NCI-H2227 treated with DMSO at 0.1 percent for 48 hours (cell line): ENCODE measurements around the gene TAF9B.
"Not testable (repeated sequence)": the region's sequence is repeated elsewhere in the genome, so short reads cannot be mapped to it uniquely, and the experiment has no call there.

Experiments used
- DNase-seq: peaks from one replicate; lab custom pipeline; 2025; lab: John Stamatoyannopoulos, UW

TAF9B gene, protein sequence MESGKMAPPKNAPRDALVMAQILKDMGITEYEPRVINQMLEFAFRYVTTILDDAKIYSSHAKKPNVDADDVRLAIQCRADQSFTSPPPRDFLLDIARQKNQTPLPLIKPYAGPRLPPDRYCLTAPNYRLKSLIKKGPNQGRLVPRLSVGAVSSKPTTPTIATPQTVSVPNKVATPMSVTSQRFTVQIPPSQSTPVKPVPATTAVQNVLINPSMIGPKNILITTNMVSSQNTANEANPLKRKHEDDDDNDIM

DNA sequence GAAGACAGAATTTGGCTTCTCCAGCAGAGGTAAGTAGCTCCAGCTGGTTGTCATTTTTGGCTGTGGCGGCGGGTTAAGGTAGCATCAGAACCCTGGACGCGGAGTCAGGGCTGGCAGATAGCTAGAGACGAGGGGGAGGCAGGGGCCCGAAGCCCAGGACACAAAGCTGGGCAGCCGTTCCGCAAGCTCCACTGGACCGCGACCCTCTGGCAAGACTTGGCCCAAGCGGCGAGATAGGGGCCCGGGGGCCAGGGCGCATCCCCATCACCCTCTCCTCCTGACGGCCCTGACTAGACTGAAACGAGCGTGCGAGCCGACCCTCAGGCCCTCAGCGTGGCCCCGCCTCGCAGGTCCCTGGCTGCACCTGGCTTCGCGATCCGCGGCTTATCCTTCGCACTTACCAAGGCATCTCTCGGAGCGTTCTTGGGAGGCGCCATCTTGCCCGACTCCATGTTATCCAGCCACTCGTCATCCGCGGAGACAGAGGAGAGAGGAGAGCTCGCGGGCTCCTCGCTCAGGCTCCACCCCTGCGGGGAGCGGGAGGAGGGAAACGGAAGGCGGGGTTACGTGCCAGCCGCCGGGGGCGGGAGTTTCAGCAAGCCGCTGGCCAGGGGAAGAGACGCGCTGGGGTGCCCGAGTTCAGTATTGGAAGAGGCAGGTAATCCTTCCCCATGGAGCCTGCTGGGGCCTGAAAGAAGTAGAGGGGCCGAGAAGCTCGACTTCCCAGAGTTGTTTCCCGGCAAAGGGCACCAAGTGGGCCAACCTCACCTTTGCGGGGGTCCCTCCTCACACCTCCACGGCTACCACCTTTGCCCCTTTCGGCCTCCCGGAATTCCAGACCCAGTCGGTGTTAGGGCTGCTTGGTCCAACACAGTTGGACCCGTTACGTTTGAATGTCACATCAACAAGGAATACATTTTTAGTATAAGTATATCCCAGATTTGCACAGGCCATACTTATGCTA lies at the start of gene TAF9B:
Gene TAF9B, minus strand, starts transcription at position 491 of the 964 bp plus-strand sequence. Its CDS starts 39 bp downstream, at position 452.
- DNase-seq: peak; percentile 85

GRCh38 chrX:78182881-78183280 lies 43.4 kb upstream of the TAF9B start:
- no peak for DNase-seq

GRCh38 chrX:78181307-78181706 lies 41.9 kb upstream of the TAF9B start:
- no peak for DNase-seq

DNA sequence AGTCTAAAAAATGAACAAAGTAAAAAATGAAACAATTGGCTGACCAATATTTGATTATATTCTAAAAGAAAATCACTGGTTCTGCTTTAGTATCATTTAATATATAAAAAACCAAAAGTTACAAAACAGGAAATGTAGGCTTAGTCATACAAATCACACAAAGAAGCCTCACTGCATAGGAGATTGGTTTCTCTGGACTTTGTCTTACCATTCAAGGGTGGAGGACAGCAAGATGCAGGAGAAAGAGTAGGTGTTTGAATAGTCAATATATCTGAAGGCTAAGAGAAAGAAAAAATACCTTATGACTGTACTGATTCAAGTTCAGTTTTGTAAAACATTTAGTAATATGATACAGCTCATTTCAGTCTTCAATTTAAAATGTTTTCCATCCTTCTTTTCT lies 28.6 kb upstream of the TAF9B start:
- DNase-seq: no peak

DNA sequence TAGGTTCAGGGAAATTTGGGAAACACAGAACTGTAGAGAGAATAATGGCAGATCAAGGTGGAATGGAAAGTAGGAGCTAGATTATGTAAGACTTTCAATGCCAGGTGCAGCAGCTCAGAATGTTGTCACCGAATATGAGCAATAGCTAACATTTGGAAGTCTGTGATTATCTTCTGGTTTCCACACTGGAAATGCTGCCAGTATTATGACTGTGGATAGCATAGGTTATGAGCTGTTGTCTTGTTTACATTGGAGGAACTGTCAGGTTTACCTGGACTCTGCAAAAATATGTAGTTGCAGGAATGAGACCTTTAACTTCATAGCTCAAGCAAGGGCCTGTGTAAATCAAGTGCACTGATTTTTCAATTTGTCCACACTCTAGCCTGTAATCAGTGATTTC lies 26.0 kb upstream of the TAF9B start:
- DNase-seq: no peak

DNA sequence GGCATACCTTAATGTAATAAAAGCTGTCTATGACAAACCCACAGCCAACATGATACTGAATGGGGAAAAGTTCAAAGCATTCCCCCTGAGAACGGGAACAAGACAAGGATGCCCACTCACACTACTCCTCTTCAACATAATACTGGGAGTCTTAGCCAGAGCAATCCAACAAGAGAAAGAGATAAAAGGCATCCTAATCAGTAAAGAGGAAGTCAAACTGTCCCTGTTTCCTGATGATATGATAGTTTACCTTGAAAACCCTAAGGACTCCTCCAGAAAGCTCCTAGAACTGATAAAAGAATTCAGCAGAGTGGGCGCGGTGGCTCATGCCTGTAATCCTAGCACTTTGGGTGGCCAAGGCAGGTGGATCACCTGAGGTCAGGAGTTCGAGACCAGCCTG lies 23.7 kb upstream of the TAF9B start:
- not testable (repeated sequence) for DNase-seq

DNA sequence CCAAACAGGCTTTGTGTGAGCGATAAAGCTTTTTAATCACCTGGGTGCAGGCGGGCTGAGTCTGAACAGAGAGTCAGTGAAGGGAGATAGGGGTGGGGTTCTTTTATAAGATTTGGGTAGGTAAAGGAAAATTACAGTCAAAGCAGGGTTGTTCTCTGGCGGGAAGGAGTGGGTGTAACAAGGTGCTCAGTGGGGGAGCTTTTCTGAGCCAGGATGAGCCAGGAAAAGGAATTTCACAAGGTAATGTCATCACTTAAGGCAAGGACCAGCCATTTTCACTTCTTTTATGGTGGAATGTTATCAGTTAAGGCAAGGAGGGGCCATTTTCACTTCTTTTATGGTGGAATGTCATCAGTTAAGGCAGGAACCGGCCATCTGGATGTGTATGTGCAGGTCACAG lies 21.3 kb upstream of the TAF9B start:
- not testable (repeated sequence) for DNase-seq

- DNase-seq: not testable (repeated sequence)
These were observed 18.4 kb upstream of the TAF9B start for GRCh38 chrX:78157846-78158245.

DNA sequence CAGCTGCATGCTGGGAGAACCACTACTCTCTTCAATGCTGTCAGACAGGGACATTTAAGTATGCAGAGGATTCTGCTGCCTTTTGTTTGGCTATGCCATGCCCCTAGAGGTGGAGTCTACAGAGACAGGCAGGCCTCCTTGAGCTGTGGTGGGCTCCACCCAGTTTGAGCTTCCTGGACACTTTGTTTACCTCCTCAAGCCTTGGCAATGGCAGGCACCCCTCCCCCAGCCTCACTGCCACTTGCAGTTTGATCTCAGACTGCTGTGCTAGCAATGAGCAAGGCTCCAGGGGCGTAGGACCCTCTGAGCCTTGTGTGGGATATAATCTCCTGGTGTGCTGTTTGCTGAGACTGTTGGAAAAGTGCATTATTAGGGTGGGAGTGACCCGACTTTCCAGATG lies 17.9 kb upstream of the TAF9B start:
- not testable (repeated sequence) for DNase-seq

GRCh38 chrX:78147002-78147540 lies 7.6 kb upstream of the TAF9B start:
- not testable (repeated sequence) for DNase-seq

DNA sequence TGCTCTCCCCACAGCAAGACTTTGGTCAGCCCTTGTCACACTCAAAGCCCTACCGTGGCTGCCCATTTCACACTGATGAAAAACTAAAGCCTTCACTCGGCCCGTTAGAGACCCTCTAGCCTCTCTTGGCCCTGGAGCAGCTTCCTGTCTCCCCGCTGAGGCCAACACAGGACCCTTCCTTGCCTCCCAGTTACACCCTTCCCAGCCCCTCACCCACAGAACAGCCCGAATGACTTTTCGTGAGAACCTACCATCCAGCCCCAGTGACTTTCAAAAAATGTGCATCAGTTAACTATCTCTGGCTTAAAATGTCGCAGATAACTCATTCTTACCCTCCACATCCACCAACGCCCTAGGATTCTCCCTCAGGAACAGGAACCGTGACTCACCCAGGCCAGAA lies 756 bp upstream of the TAF9B start:
- no peak for DNase-seq

- DNase-seq: no peak
These were observed 6.1 kb downstream of the TAF9B start for GRCh38 chrX:78133238-78133960.

DNA sequence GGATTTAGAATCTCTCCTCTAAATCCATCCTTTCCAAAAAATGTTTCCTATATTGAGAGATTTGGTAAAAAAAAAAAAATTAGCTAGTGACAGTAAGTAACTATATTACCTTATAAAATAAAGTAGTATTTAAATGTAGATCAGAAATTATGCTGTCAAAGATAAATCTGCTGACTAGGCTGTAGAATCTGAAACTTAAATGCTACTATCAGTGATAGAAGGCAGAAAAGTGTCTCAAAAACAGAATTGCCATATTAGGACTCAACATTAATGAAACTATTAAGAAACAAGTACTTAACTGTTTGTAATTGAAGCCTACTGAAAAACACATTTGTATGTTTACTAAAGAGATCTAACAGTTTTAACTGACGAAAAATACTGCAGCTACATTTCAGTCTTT lies 8.3 kb downstream of the TAF9B start:
- DNase-seq: no peak

DNA sequence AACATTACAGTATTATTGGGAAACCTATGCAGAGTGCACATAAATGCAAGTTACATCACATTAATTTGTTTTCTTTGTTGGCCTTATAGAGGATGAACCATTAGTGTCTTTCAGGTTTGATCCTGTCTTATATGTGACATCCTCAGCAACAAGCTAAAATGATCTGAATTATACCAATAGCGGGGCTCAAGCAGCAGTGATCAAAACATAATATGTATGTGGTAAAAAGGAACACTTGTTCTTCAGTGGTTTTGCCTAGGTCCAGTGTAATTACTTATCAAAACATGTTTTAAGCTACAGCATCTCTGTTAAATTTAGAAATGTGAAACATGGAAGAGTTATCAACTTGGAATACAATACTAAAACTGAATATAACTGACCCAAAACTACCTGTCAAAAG lies 9.1 kb downstream of the TAF9B start:
- DNase-seq: no peak

DNA sequence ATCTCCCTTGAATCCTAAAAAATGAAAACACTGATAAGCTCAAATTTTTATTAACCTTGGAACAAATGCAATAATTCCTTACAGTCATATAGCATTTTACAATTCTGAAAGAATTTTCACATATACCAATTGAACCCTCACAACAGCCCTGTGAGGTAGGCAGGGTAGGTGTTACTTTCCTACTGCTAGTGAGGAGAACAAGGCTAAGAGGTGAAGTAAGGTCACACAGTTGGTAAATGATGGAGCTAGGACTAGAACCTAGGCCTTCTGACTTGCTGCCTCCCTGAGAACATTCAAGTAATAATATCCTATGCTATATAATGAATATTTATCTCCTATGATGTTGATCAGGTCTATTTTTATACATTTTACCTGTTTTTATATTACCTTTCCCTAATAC lies 9.7 kb downstream of the TAF9B start:
- no peak for DNase-seq

- DNase-seq: not testable (repeated sequence)
These were observed 13.7 kb downstream of the TAF9B start for GRCh38 chrX:78125781-78126180.

- no peak for DNase-seq
These were observed 14.3 kb downstream of the TAF9B start for GRCh38 chrX:78125148-78125547.

DNA sequence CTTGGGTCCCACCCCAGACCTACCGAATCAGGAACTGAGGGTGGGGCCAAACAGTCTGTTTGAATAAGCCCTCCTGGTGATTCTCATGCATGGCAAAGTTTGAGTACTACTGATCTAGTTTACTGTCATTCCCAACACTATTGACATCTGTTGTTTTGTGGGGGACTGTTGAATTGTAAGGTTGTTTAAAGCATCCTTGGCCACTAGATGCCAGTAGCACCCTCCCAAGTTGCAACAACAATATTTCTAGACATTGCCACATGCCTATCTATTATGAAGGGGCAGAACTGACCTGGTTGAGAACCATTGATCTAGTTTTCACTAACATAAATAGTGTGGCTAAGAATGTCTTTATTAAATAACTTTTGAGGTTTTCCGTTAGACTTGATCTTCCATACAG lies 15.1 kb downstream of the TAF9B start:
- no peak for DNase-seq

DNA sequence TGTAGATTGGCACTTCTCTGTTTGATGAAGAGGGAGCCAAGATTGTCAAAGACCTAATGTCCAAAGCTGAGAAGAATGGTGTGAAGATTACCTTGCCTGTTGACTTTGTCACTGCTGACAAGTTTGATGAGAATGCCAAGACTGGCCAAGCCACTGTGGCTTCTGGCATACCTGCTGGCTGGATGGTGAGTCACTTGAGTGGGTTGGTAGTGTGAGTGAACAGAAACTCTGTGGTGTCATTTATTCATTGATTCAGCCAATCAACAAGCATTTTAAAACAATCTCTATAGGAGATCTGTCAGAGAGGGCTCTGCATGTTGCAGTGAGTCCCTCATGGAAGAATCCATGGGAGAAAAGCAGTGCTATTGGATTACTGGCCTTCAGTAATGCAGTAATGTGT lies 16.3 kb downstream of the TAF9B start:
- DNase-seq: no peak

- DNase-seq: peak; percentile 12
These were observed 19.8 kb downstream of the TAF9B start for GRCh38 chrX:78119521-78120227.

DNA sequence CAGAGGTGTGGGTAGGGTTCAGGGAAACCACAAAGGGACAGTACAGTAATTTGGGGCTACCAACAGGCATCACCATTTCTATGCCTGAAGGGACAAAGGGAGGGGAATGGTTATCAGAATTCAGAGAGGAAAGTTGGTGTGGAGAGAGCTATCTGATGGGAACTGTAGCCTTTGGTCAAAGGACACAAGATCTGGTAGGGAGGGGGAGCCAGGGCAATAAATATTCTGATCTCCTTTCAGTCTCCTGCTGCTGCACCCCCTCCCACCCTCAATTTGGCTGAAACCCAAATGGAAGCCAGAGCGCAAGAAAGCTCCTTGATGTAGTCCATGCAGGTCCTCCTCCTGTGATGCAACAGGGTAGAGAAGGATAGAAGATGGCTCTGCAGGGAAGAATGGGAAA lies 20.8 kb downstream of the TAF9B start:
- DNase-seq: no peak

- no peak for DNase-seq
These were observed 22.7 kb downstream of the TAF9B start for GRCh38 chrX:78116766-78117165.
